Activated gamma-delta T cell treated with Interleukin-2 at 50 U/mL for 16 hours (primary cell): Measurements from ENCODE around the gene CENPF.
"Not testable (repeated sequence)": the region's sequence is repeated elsewhere in the genome, so short reads cannot be mapped to it uniquely, and the experiment has no call there.

ENCODE experiments used
- DNase-seq: peaks from one replicate; pipeline ENCODE4 v3.0.0-alpha.2; 2020

The CENPF gene

DNA sequence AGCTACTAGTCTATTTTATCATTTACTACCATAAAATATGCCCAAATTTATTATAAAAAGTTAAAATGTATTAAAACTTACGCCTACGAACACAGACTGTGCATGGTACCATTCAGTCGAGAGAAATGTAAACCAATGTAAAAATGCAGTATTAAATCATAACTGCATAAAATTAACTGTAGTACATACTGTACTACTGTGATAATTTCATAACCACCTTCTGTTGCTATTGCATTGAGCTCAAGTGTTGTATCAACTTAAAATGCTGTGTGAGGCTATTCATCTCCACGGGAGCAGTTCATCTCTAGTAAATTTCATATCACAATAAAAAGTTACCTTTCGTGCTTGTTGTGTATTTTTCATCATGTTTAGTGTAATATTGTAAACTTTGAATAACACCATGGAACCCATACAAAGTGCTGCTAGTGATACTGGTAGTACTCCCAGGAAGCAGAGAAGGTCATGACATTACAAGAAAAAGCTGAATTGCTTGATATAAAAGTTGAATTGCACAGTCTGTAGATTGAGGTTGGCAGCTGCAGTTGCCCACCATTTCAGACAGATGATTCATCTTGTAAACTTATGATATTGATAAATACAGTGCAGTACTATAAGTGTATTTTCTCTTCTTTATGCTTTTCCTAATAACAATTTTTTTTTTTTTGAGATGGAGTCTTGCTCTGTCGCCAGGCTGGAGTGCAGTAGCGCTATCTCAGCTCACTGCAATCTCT, 19.0 kb upstream of the CENPF start:
- no peak for DNase-seq

DNA sequence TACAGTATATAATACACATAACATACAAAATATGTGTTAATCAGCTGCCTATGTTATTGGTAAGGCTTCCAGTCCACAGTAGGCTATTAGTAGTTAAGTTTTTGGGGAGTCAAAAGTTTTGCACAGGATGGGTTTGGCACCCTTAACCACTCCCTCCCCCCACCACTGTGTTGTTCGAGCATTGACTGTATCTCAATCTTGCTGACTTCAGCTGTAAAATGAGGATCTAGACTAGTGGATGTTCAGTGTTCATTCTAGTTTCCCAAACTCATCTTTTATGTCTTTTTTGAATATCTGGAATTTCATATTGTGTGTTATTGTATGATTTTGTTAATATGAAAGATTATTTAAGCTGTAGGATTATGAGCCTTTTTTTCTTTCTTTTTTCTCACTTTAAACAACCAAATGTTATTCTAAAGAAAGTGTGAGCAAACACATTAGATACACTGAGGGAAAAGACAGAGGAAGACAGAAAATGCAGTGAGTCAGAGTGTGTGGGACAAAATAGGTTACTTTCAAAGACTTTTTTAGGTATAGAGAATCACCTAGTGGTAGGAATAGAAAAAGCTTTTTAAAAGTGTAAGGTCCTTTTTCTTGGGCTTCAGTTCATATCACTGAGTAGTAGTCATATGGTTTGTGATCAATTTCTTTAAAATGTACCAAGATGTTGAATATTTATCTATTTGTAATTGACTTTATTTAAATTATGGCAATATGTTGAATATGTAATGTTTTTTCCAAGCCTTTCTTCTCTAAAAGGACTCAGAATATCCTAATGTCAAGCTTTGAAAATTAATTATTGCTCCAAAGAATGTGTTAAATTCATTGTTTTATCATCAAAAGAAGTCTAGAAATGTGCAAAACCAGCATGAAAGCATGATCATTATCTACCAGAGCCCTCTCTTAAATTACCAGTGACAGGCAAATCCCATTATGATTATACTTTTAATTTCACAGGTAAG, 17.9 kb upstream of the CENPF start:
- no peak for DNase-seq

DNA sequence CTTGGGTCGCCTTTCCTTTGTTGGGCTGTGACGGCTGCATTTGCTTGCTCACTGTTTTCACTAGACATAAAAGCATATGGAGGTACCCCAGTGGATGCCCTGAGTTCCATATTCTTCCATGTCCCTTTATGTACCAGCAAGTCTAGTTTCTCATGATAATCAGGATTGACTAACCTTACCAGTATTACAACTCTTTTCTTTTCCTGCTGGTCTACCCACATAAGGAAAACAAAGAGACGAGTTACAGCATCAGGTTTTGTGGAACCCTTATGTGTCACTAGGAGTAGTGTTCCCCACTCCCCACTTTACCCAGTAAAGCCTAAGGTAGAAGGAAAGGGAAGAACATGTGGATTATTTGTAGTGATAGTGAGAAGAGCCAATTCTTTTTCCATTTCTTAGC, 16.4 kb upstream of the CENPF start:
- no peak for DNase-seq

DNA sequence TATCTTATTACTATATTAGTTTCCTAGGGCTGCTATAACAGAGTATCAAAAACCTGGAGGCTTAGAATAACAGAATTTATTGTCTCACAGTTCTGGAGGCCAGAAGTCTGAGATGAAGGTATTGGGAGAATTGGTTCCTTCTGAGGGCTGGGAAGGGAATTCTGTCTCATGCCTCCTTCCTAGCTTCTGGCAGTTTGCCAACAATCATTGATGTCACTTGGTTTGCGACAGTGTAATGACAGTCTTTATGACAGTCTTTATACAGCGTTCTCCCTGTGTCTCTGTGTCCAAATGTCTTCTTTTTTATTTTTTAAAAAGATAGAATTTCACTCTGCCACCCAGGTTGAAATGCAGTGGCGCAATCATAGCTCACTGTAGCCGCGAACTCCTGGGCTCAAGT, 15.8 kb upstream of the CENPF start:
- no peak for DNase-seq

DNA sequence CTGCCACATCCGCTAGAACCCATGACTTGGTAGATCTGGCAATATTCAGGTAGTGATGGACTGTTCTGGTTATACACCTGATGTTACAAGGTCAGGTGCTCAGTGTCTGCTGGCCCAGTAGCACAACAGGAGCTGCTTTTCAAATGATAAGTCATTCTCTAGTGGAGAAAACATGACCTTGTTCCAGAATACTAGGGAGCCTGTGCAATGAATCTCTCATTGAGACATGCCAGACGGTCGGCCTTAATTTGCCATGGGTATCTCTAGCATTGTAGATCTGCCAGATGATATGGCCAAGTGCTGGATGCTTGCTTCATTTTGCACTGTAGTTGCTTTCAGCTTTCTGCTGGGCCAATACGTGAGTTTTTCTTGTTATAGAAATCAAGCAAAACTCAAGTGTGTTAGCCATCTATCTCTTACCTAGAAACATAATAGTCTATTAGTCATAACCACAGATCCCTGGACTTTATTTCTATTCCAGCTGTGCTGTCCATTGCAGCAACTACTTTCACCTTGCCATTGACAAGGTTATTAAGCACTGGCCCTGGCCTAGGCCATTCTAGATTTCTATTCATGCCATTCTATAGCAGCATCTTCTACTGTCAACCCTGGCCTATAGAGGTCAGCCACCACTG, 13.9 kb upstream of the CENPF start:
- DNase-seq, result no peak

DNA sequence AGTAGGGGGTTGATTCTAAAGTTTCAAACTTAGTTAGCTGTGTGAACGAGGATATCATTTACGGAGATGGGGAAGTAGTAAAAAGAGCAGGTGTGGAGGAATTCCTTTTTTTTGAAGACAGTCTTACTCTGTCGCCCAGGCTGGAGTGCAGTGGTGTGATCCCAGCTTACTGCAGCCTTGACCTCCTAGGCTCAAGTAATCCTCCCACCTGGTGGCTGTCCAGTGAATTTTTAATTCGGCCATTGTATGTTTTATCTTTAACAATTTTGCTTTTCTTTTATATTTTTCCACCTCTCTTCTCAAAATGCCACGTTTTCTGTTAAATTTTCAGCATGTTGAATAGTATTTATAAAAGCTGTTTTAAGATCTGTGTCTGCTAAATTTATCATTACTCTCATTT, 12.3 kb upstream of the CENPF start:
- DNase-seq, result no peak

DNA sequence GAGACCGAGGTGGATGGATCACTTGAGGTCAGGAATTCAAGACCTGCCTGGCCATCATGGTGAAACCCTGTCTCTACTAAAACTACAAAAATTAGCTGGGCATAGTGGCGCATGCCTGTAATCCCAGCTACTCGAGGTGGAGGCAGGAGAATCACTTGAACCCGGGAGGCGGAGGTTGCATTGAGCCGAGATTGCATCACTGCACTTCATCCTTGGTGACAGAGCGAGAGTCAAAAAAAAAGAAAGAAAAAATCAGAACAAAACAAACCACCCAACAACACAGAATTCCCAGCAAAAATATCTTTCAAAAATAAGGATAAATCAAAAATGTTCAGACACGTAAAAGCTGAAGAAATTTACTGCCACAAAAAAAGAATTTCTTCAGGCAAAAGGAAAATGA, 11.1 kb upstream of the CENPF start:
- not testable (repeated sequence) for DNase-seq

DNA sequence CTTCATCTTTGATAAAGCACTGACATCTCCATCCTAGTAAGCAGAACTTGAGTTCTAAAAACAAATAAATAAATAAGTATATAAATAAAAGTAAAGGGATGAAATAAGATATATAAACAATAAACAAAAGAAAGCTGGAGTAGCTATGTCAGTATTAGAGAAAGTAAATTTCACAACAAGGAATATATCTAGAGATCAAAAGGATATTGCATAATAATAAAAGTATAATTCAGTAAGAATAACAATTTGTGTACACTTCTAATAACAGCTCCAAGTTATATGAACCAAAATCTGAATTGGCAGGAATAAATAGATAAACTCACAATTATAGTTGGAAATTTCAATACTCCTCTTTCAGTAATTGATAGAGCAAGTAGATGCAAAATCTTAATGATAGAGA, 9.8 kb upstream of the CENPF start:
- DNase-seq, result no peak

DNA sequence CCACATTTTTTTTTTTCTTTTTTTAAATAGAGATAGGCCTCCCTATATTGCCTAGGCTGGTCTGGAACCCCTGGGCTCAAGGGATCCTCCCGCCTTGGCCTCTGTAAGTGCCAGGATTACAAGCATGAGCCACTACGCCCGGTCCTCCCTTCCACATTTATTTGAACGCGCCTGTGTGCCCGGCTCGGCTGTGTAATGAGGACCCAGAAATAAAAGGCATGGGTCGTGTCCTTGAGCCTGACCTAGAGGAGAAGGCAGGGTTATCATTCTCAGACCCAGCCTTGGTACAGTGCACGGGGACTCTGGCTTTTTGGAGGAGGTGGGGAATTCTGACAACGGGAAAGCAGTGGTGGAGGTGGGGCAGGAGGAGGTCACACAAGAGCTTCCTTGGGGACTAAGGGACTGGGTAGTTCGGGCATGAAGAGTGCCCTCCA, 841 bp downstream of the CENPF start:
- no peak for DNase-seq

DNA sequence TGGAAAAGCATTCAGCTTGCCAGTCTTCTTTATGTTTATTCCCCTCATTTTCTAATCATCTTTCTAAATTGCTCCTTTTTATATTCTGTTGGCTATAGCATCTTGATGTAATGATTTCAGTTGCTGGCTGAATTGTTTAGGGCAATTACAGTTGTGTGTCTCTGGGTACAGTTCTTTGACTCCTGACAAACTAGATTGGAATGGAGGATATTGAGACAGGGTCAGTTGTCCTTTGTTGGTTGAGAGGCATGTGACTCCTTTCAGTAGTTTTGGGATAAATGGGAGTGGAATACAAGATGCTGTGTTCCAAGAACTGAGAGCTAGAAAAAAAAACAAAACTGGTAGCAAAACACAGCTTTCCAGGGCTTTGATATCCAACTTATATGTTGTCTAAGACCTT, 1.5 kb downstream of the CENPF start:
- DNase-seq, result no peak

DNA sequence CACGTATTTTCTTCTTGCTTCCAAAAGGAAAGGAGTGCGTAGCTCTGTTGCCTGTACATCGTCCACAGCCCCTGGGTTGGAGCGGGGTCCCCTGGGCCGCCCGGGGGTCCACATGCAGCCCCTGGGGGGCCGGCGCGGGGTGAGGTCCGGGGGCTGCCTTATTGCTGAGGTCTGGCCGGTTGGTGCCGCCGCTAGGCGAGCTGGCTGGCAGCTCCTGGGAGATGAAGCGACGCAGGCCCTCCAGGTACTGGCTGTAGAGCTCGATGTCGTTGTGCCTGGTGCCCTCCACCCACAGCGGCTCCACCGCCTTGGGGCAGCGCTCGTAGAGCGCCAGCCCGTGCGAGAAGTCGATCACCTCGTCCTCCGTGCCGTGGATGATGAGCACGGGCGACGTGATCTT, 2.5 kb downstream of the CENPF start:
- not testable (repeated sequence) for DNase-seq

DNA sequence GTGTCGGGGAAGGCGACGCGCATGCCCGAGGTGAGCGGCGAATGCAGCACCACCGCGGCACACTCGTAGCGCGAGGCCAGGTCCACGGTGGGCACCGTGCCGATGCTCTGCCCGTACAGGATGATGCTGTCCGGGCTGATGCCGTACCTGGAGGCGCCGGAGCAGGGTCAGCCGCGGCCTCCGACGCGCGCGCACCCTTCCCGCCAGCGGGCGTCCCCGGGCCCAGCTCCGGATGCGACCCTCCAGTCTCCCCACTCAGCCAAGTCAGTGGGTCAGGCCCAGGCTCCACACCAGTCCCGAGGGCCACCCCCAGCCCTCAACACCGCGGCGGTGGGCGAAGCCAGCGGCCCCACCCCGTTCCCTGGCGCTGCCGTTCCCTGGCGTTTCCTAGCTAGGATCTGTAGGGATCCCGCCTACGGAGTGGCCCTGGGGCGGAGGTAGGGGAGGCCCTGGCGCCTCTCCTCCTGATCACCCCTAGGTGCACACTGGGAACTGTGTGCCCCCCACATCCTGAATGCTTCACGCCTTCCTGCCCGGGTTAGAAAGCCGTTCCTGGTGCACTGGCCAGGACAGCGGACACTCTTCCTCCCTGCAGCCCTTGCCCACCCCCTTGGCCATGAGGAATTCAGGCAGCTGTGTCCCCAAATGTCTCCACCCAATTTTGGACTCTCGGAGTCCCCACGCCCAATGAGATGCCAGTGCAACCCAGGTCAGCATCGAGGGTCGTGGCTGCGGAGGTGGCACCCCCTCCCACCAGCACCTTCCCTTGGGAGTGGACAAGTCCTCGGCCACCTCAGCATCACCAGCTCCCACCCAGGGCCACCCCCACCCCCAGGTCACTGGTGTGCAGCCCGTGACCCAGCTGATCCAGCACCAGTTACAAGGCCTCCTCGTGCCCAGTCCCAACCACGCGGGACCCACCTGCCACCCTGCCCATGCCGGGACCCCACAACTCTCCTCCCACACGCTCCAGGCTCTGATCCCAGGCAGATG, 3.2 kb downstream of the CENPF start:
- not testable (repeated sequence) for DNase-seq

DNA sequence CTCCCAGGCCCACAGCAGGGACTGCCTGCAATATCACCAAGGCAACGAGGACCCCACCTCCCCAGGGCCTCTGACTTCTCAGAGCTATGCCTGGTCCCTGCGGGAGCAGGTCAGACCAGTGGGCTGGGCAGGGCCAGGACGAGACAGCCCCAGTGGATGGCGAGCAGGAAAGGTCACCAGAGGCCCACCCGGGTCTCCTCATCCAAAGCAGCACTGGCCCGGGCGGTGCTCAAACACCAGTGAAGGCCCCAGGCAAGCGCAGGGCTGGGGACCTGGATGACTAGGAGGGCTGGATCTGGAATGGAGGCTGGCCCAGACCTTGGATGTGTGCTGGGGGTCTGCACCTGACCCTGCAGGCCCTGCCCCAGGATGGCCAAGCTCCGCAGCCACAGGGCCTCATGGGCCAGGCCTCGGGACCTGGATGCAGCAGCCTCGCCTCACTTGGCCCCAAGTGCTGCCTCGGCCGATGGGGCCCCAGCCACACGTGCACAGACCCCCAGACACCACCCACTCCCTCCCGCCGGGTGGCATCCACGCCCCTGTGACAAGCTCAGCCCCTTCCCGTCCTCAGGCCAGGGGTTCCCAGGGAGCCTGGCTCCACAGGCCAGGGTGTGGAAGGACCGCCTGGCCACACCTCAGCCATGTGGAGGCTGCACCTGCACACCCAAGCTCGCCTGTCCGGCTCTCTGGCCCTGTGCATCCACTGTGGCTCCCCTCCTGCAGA, 4.7 kb downstream of the CENPF start:
- DNase-seq, result not testable (repeated sequence)

DNA sequence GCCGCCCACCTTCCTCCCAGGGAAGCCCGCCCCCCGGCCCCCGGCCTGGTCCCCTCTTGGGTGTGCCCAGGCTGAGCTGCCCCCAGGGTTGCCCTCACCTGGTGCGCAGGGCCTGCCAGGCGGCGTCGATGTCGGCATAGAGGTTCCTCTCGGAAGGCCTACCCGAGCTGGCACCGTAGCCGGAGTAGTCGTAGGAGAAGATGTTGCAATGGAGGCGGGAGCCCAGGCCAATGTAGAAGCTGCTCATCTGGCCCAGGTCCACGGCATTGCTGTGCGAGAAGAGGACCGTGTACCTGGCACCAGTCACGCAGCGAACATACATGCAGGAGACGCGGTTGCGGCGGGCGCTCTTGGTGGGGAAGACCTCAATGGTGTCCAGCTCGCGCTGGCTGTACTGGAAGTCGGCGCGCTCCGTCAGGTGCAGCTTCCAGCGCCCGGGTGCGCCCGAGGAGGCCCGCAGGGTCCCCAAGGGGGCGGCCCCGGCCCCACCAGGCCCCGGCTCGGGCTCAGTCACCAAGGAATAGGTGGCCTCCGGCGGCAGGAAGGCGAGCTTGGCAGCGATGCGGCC, 5.3 kb downstream of the CENPF start:
- DNase-seq, result not testable (repeated sequence)

DNA sequence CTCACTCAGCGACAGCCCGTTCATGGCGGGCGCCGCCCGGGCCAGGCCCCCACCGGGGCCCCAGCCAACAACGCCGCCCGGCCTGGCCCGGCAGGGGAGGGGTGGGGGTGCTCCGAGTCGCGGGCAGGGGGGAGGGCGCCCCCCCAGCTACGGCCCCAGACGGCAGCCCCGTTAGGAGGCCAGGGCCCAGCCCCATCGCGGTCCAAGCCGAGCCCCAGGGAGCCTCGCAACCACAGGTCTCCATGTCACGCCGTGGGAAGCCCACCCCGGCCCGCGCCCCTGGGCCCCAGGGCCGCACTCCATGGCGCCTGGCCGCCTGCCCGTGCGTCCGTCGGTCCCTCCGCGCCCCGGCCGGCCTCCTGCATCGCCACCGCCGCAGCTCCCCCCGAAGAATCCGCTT, 5.8 kb downstream of the CENPF start:
- DNase-seq, result not testable (repeated sequence)

DNA sequence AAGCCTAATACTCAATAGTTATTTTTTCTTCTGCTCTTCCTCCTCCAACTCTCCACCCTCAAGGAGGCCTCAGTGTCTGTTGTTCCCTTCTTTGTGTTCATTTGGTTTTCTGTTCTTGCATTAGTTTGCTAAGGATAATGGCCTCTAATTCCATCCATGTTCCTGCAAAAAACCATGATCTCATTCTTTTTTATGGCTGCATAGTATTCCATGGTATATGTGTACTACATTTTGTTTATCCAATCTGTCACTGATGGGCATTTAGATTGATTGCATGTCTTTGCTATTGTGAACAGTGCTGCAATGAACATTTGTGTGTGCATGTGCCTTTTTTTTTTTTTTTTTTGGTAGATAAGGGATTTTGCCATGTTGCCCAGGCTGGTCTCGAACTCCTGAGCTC, 6.7 kb downstream of the CENPF start:
- DNase-seq, result no peak

DNA sequence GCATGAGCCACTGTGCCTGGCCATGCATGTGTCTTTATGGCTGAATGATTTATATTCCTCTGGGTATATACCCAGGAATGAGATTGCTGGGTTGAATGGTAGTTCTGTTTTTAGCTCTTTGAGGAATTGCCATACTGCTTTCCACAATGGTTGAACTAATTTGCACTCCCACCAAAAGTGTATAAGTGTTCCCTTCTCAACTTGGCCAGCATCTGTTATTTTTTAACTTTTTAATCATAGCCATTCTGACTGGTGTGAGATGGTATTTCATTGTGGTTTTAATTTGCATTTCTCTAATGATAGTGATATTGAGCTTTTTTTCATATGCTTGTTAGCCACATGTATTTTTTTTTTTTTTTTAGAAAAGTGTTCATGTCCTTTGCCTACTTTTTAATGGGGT, 7.1 kb downstream of the CENPF start:
- DNase-seq, result not testable (repeated sequence)

DNA sequence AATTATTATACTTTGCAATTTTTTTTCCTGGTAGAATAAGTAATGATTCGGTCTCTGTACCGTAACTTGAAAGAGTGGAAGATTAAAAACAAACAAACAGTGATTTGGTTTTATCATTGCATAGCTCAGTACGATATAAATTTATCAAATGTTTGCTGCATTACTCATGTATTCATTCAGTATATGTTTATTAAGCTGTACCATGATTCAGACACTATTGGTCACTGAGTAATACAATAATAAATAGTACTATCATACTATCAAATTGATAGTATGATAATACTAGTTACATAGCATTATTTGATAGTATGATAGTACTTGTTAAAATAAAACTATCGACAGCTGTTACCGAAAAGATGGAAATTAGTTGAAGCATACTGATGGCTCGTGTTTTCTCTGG, 12.1 kb downstream of the CENPF start:
- DNase-seq, result no peak

DNA sequence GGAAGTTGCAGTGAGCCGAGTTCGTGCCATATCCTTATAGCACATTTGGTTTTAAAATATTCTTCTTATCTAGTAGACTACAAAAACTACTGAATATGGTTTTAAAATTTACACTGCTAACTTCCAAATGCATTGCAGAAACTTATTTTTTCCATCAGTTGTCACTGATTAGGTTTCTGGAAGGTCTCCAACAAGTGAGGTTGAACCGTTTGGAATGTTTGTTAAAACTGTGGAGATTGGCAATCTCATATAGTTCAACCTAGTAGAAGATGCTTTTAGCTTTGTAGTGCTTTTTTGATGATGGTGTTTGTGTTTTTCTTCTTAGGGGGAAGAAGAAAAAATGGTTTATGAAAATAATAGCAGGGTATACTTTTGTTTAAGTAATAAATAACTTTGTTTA, 12.9 kb downstream of the CENPF start:
- DNase-seq, result no peak

DNA sequence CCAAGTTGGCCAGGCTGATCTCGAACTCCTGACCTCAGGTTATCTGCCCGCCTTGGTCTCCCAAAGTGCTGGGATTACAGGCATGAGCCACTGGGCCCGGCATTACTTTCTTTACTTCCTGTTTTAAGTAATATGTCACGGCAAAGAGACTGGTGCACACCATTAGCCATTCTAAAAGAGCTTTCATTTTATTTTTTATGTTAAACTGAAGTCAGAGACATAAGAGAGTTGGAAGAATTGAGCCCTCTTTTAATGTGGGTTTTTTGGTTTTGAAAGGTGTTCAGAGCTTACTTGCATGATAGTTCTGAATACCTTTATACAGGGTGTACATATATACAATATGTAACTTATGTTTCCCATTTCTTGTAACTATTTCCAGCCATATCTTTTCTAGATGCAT, 14.3 kb downstream of the CENPF start:
- DNase-seq, result no peak

DNA sequence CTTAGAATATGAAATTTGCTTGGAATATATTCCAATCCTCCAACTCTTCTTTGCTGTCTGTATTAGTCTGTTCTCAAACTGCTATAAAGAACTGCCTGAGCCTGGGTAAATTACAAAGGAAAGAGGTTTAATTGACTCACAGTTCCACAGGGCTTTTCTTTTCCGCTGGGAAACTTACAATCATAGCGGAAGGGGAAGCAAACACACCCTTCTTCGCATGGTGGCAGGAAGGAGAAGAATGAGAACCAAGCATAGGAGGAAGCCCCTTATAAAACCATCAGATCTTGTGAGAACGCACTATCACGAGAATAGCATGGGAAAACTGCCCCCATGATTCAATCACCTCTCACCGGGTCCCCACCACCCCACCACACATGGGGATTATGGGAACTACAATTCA, 14.8 kb downstream of the CENPF start:
- DNase-seq, result no peak
